A549 (cell line): Measurements from ENCODE around the gene ECE1.

Experiments used
- CTCF ChIP-seq: fragments of >200 bp; sonication (Bioruptor Twin); formaldehyde crosslinking; IDR thresholded peaks from 3 replicates; pipeline ENCODE4 v1.5.1; 2016
- MYC ChIP-seq: IDR thresholded peaks from 2 replicates; pipeline ENCODE4 v1.6.1; 2012; ENCODE audit warnings: mild to moderate bottlenecking, inconsistent platforms, low read length, improper control_type of control experiment, borderline replicate concordance
- RFX5 ChIP-seq: fragments of 450-650 bp; IDR thresholded peaks from 2 replicates; pipeline ENCODE4 v1.7.1; 2014; ENCODE audit warnings: antibody characterized with exemption, mild to moderate bottlenecking, moderate library complexity

GRCh38 chr1:21313203-21313885, 23.1 kb upstream of the ECE1 start:
- TF ChIP-seq CTCF, result no peak
- no peak for TF ChIP-seq MYC
- no peak for TF ChIP-seq RFX5
